H9 (cell line): ENCODE measurements around the gene GBP1. TPM values are rescaled to one million over a fixed set of nuclear protein-coding genes. Genes with fewer than 3 reads are reported as not detected.

Source experiments
- DNase-seq: peaks from one replicate; pipeline ENCODE4 v3.0.0-alpha.2; 2017
- H2AFZ ChIP-seq: one replicate; pipeline ENCODE4 v1.6.1; 2013; ENCODE audit warnings: mild to moderate bottlenecking, low read length, control low read depth, moderate library complexity
- H2AK5ac ChIP-seq: 2 replicates; pipeline ENCODE4 v1.6.1; 2013; ENCODE audit warnings: low read length, control low read depth, mixed read lengths; ENCODE audit not compliant: insufficient read length
- H2BK120ac ChIP-seq: one replicate; pipeline ENCODE4 v1.6.1; 2013; ENCODE audit warnings: low read depth, mild to moderate bottlenecking, low read length, control low read depth, inconsistent platforms; ENCODE audit not compliant: poor library complexity, severe bottlenecking
- H2BK12ac ChIP-seq: 2 replicates; pipeline ENCODE4 v1.6.1; 2013; ENCODE audit warnings: low read length, control low read depth, mixed read lengths, low read depth; ENCODE audit not compliant: insufficient read length
- H2BK15ac ChIP-seq: 2 replicates; pipeline ENCODE4 v1.6.1; 2013; ENCODE audit warnings: low read depth, low read length, control low read depth
- H2BK20ac ChIP-seq: one replicate; pipeline ENCODE4 v1.6.1; 2013; ENCODE audit warnings: low read depth, mild to moderate bottlenecking, low read length, control low read depth, inconsistent platforms; ENCODE audit not compliant: poor library complexity, severe bottlenecking
- H2BK5ac ChIP-seq: 2 replicates; pipeline ENCODE4 v1.6.1; 2013; ENCODE audit warnings: low read length, control low read depth, mixed read lengths; ENCODE audit not compliant: insufficient read length
- H3K14ac ChIP-seq: 2 replicates; pipeline ENCODE4 v1.6.1; 2013; ENCODE audit warnings: low read length, control low read depth; ENCODE audit not compliant: insufficient read depth
- H3K18ac ChIP-seq: 2 replicates; pipeline ENCODE4 v1.6.1; 2013; ENCODE audit warnings: low read depth, mild to moderate bottlenecking, mixed read lengths, low read length, control low read depth; ENCODE audit not compliant: insufficient read length
- H3K23ac ChIP-seq: 2 replicates; pipeline ENCODE4 v1.6.1; 2013; ENCODE audit warnings: low read length, control low read depth, mixed read lengths, low read depth; ENCODE audit not compliant: insufficient read length
- H3K23me2 ChIP-seq: 2 replicates; pipeline ENCODE4 v1.6.1; 2013; ENCODE audit warnings: low read depth, mild to moderate bottlenecking, mixed read lengths, low read length, control low read depth; ENCODE audit not compliant: insufficient read length, poor library complexity, severe bottlenecking
- H3K27ac ChIP-seq: 2 replicates; pipeline ENCODE4 v1.5.1; 2013; ENCODE audit warnings: low read length, control low read depth, mixed read lengths, low read depth; ENCODE audit not compliant: insufficient read length
- H3K27me3 ChIP-seq: 2 replicates; pipeline ENCODE4 v1.6.1; 2013; ENCODE audit warnings: low read length, control low read depth, inconsistent platforms; ENCODE audit not compliant: insufficient read depth
- H3K4ac ChIP-seq: 2 replicates; pipeline ENCODE4 v1.6.1; 2013; ENCODE audit warnings: low read depth, mild to moderate bottlenecking, control low read depth, inconsistent platforms, low read length, moderate library complexity
- H3K4me1 ChIP-seq: 2 replicates; pipeline ENCODE4 v1.6.1; 2013; ENCODE audit warnings: low read length, control low read depth, inconsistent platforms; ENCODE audit not compliant: insufficient read depth
- H3K4me2 ChIP-seq: 2 replicates; pipeline ENCODE4 v1.6.1; 2013; ENCODE audit warnings: low read length, control low read depth, mixed read lengths; ENCODE audit not compliant: insufficient read length, insufficient read depth
- H3K56ac ChIP-seq: 2 replicates; pipeline ENCODE4 v1.6.1; 2013; ENCODE audit warnings: low read depth, mild to moderate bottlenecking, mixed read lengths, low read length, control low read depth; ENCODE audit not compliant: insufficient read length
- H3K79me1 ChIP-seq: 2 replicates; pipeline ENCODE4 v1.6.1; 2013; ENCODE audit warnings: low read depth, mild to moderate bottlenecking, moderate library complexity, low read length, control low read depth, inconsistent platforms; ENCODE audit not compliant: insufficient read depth, poor library complexity, severe bottlenecking
- H3K79me2 ChIP-seq: 2 replicates; pipeline ENCODE4 v1.6.1; 2013; ENCODE audit warnings: low read length, control low read depth, inconsistent platforms; ENCODE audit not compliant: insufficient read depth
- H3K9ac ChIP-seq: 2 replicates; pipeline ENCODE4 v1.6.1; 2013; ENCODE audit warnings: low read length, control low read depth, mixed read lengths; ENCODE audit not compliant: insufficient read length; ENCODE audit errors: extremely low read depth
- H3K9me3 ChIP-seq: one replicate; pipeline ENCODE4 v1.6.1; 2013; ENCODE audit warnings: low read depth, low read length, inconsistent platforms; ENCODE audit not compliant: control insufficient read depth
- H3T11ph ChIP-seq: one replicate; pipeline ENCODE4 v1.6.1; 2013; ENCODE audit warnings: mild to moderate bottlenecking, low read length, control low read depth, inconsistent platforms
- H4K20me1 ChIP-seq: one replicate; pipeline ENCODE4 v1.6.1; 2013; ENCODE audit not compliant: control insufficient read depth, insufficient read length, insufficient read depth
- H4K5ac ChIP-seq: 2 replicates; pipeline ENCODE4 v1.6.1; 2013; ENCODE audit warnings: low read depth, mild to moderate bottlenecking, mixed read lengths, low read length, control low read depth; ENCODE audit not compliant: insufficient read length
- H4K8ac ChIP-seq: replicated peaks from 2 replicates; pipeline ENCODE4 v1.6.1; 2013; ENCODE audit warnings: low read length, control low read depth, mixed read lengths, low read depth; ENCODE audit not compliant: insufficient read length
- H4K91ac ChIP-seq: 2 replicates; pipeline ENCODE4 v1.6.1; 2013; ENCODE audit warnings: low read depth, mild to moderate bottlenecking, moderate library complexity, mixed read lengths, low read length, control low read depth; ENCODE audit not compliant: insufficient read length
- H3K27ac Mint-ChIP-seq, 3 experiments: 2 replicates in 2 of 3; 3 replicates in 1 of 3; pipeline ENCODE4 v1.8.0; 2020 to 2021; ENCODE audit warnings: mixed read lengths in 3 of 3, mild to moderate bottlenecking in 1 of 3, moderate library complexity in 1 of 3
- H3K27me3 Mint-ChIP-seq: 2 replicates; pipeline ENCODE4 v1.8.0; 2021; ENCODE audit warnings: low read depth, mild to moderate bottlenecking, moderate library complexity, mixed read lengths
- H3K36me3 Mint-ChIP-seq, 3 experiments: 2 replicates in 2 of 3; 3 replicates in 1 of 3; pipeline ENCODE4 v1.8.0; 2020 to 2021; ENCODE audit warnings: low read depth in 3 of 3, mixed read lengths in 3 of 3; ENCODE audit not compliant: insufficient read depth in 1 of 3
- H3K4me1 Mint-ChIP-seq, 2 experiments: 2 replicates each; pipeline ENCODE4 v1.8.0; 2020; ENCODE audit warnings: mixed read lengths in 2 of 2
- H3K4me3 Mint-ChIP-seq, 2 experiments: 2 replicates in 1 of 2; 3 replicates in 1 of 2; pipeline ENCODE4 v1.8.0; 2020 to 2021; ENCODE audit warnings: mild to moderate bottlenecking in 2 of 2, mixed read lengths in 2 of 2, moderate library complexity in 1 of 2
- H3K9me3 Mint-ChIP-seq, 2 experiments: 2 replicates in 1 of 2; 3 replicates in 1 of 2; pipeline ENCODE4 v1.8.0; 2020; ENCODE audit warnings: mild to moderate bottlenecking in 2 of 2, mixed read lengths in 2 of 2, moderate library complexity in 1 of 2
- CTCF ChIP-seq: fragments of 200-600 bp; sonication (generic); conservative IDR thresholded peaks from 3 replicates; pipeline ENCODE4 v1.8.0; 2021; ENCODE audit warnings: antibody characterized with exemption, mild to moderate bottlenecking
- WGBS: extraction: QIAGEN DNeasy Blood & Tissue Kit; methylation state at CpG from one replicate; pipeline ENCODE4 v1.1.7; 2013; ENCODE audit warnings: missing lambda C conversion rate, low lambda C conversion rate, mixed read lengths; ENCODE audit not compliant: insufficient read length; ENCODE audit errors: extremely low coverage; 5-methylcytosine and 5-hydroxymethylcytosine counted together
- total RNA-seq: library from RNA; stranded (reverse); gene quantifications from 2 replicates; pipeline ENCODE4 v1.2.1, GENCODE V29; 2021

Gene GBP1
- total RNA-seq, 1 experiment from 2014 or later, result not detected

DNA sequence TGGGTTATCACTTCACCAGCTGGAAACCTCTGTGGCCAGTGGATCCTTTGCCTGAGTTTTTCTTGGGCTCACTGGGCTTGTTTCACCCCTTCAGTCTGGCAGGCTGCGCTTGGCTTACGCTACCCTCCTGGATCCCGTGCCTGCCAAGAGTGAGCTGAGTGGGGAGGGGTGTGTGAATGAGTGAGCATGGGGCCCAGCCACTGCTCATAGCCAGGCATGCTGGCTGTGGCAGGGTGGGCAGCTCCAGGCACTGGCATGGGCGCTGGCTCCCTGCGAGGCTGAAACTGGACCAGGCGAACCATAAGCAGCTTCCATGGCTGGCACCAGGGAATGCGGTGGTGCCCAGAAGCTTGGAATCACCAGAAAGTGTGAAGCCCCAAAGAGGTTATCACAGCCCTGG is 22.5 kb downstream of the GBP1 start:
- TF ChIP-seq CTCF, result no peak
- Histone ChIP-seq H2BK15ac (no peak overlapping the region), H3K18ac (no peak overlapping the region), H2AFZ (no peak overlapping the region), H4K5ac (no peak overlapping the region), H2BK120ac (no peak overlapping the region), H2BK5ac (no peak overlapping the region), H3K27ac (no peak overlapping the region), H3K9me3 (no peaks in the 10 kb centered on the region), H2AK5ac (no peak overlapping the region), H3K4me1 (no peaks in the 10 kb centered on the region), H3K9ac (no peak overlapping the region), H3K79me2 (no peaks in the 10 kb centered on the region), H4K91ac (no peak overlapping the region), H3K14ac (no peak overlapping the region; the same call in 1 of the 2 replicates), H3K4ac (no peak overlapping the region), H3K4me2 (no peak overlapping the region), H3K56ac (no peak overlapping the region), H3K23ac (no peak overlapping the region), H2BK12ac (no peak overlapping the region), H3K79me1 (no peaks in the 10 kb centered on the region), H2BK20ac (no peak overlapping the region), H3T11ph (no peak overlapping the region), H3K23me2 (no peaks in the 10 kb centered on the region), H4K8ac (no peak overlapping the region), H3K27me3 (no peaks in the 10 kb centered on the region), H4K20me1 (no peaks in the 10 kb centered on the region)
- WGBS, result no CpG with 5 or more reads among the region's 7 CpGs
- Mint-ChIP-seq H3K36me3 (peaks cover 2 to 4% (median 2%) of the 10 kb centered on the region in 3 experiments; a peak in 5 of 7 replicates), H3K9me3 (peaks cover 4 to 7% of the 10 kb centered on the region in 2 experiments), H3K27me3 (no peaks in the 10 kb centered on the region), H3K4me1 (no peaks in the 10 kb centered on the region), H3K4me3 (no peak overlapping the region), H3K27ac (no peak overlapping the region)
- no peak for DNase-seq
